IPS-20b (cell line): ENCODE data around the gene TRAF7.
"Not testable (repeated sequence)": the region's sequence is repeated elsewhere in the genome, so short reads cannot be mapped to it uniquely, and the experiment has no call there.

ENCODE experiments used
- H3K27ac ChIP-seq: one replicate; pipeline ENCODE4 v1.5.1; 2013; ENCODE audit warnings: low read length
- H3K27me3 ChIP-seq: 2 replicates; pipeline ENCODE4 v1.6.1; 2013; ENCODE audit warnings: mild to moderate bottlenecking, low read length, inconsistent platforms; ENCODE audit not compliant: insufficient read depth
- H3K36me3 ChIP-seq: 2 replicates; pipeline ENCODE4 v1.6.1; 2013; ENCODE audit warnings: low read depth, mild to moderate bottlenecking, inconsistent platforms, low read length, moderate library complexity; ENCODE audit not compliant: insufficient read depth
- H3K4me1 ChIP-seq: 2 replicates; pipeline ENCODE4 v1.6.1; 2013; ENCODE audit warnings: mild to moderate bottlenecking, control low read depth, inconsistent platforms, low read length, moderate library complexity; ENCODE audit not compliant: insufficient read depth
- H3K4me3 ChIP-seq: 2 replicates; pipeline ENCODE4 v1.5.1; 2013; ENCODE audit warnings: mild to moderate bottlenecking, low read length, inconsistent platforms
- H3K9ac ChIP-seq: 2 replicates; pipeline ENCODE4 v1.6.1; 2013; ENCODE audit warnings: low read depth, mild to moderate bottlenecking, inconsistent platforms, low read length, moderate library complexity
- H3K9me3 ChIP-seq: 2 replicates; pipeline ENCODE4 v1.6.1; 2013; ENCODE audit warnings: mild to moderate bottlenecking, low read depth, low read length, inconsistent platforms; ENCODE audit not compliant: insufficient read depth

Gene TRAF7

GRCh38 chr16:2203119-2203688, 47.6 kb downstream of the TRAF7 start:
- not testable (repeated sequence) for H3K4me1 ChIP-seq, H3K9ac ChIP-seq, H3K27ac ChIP-seq, H3K4me3 ChIP-seq, H3K9me3 ChIP-seq
- peaks cover 16% of the 10 kb centered on the region for H3K36me3 ChIP-seq
- peaks cover 32% of the 10 kb centered on the region for H3K27me3 ChIP-seq

GRCh38 chr16:2204416-2205103, 49.0 kb downstream of the TRAF7 start:
- H3K9ac ChIP-seq, result peak overlapping the region; percentile 94; the same call in 1 of the 2 replicates
- peaks cover 18% of the 10 kb centered on the region for H3K27me3 ChIP-seq
- peaks cover 22% of the 10 kb centered on the region for H3K36me3 ChIP-seq
- peaks cover 3% of the 10 kb centered on the region for H3K4me1 ChIP-seq
- H3K9me3 ChIP-seq, result no peaks in the 10 kb centered on the region
- H3K27ac ChIP-seq, result peak overlapping the region; percentile 94
- peak overlapping the region; percentile 88 for H3K4me3 ChIP-seq

DNA sequence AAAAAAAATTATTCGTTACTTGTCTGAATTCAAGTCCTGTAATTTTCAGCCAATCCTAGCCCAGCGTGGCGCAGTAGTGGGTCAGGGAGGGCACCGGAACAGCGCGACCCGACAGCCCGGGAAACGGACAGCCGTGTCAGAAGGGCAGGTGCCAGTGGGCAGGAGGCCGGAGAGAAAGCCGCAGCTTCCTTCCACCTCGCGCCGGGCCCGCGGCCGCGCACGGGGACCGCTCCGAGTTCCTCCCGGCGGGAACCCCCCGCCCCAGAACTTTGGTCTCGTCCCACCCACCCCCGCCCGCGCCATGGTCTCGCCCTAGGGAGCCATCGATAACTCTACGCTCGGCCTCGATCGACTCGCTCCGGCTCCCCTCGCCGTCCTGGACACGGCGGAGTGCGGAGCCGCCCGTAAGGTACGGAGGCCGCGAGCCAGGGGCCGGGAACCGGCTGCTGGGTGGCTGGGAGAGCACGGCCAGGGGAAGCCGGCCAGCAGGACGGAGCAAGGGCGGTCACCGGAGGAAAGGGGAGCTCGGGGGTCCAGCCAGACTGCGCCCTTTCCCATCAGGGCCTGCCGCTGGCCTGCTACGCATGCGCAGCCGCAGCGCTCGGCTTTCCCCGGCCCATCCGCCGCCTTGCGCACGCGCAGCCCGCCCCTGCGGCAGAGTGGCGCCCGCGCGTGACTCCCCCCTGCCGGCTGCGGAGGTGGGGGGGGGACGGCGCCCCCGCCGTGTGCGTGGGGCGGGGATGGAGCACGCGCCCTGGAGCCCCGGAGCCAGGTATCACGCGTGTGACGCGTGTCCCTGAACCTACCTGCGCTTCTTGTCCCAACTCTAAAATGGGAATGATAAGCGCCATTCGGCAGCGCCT, 49.8 kb downstream of the TRAF7 start, which contains the start of gene MLST8:
TSS of gene MLST8 (plus strand) at position 351 of the 863 bp plus-strand sequence. CDS start 632 bp downstream, outside the sequence.
- Histone ChIP-seq H3K9me3 (no peaks in the 10 kb centered on the region), H3K27ac (peak within 1 kb of the TSS; percentile 94), H3K4me3 (peak within 1 kb of the TSS; percentile 88), H3K27me3 (peaks cover 11% of the 10 kb centered on the region), H3K36me3 (peaks cover 22% of the 10 kb centered on the region), H3K4me1 (peaks cover 3% of the 10 kb centered on the region), H3K9ac (peak within 1 kb of the TSS; percentile 94)

- Histone ChIP-seq H3K27me3 (peaks cover 5% of the 10 kb centered on the region; the same call in 1 of the 2 replicates), H3K4me3 (peak overlapping the region; percentile 88), H3K36me3 (peaks cover 22% of the 10 kb centered on the region), H3K4me1 (peaks cover 4% of the 10 kb centered on the region), H3K9me3 (no peaks in the 10 kb centered on the region), H3K9ac (peak overlapping the region; percentile 94), H3K27ac (peak overlapping the region; percentile 94)
Observed at GRCh38 chr16:2205967-2206313, 50.4 kb downstream of the TRAF7 start.

GRCh38 chr16:2206420-2206779, 50.8 kb downstream of the TRAF7 start:
- H3K4me3 ChIP-seq, result peak overlapping the region; percentile 88
- peaks cover 22% of the 10 kb centered on the region for H3K36me3 ChIP-seq
- H3K9ac ChIP-seq, result peak overlapping the region; percentile 94; the same call in 1 of the 2 replicates
- peaks cover 6% of the 10 kb centered on the region for H3K4me1 ChIP-seq
- H3K27ac ChIP-seq, result peak overlapping the region; percentile 94
- H3K9me3 ChIP-seq, result no peaks in the 10 kb centered on the region
- peaks cover 4% of the 10 kb centered on the region; the same call in 1 of the 2 replicates for H3K27me3 ChIP-seq

- no peaks in the 10 kb centered on the region for H3K9me3 ChIP-seq
- peaks cover 6% of the 10 kb centered on the region for H3K4me1 ChIP-seq
- H3K9ac ChIP-seq, result no peak overlapping the region
- no peak overlapping the region for H3K4me3 ChIP-seq
- H3K27ac ChIP-seq, result no peak overlapping the region
- no peaks in the 10 kb centered on the region for H3K27me3 ChIP-seq
- H3K36me3 ChIP-seq, result peaks cover 25% of the 10 kb centered on the region
Observed at GRCh38 chr16:2206780-2207433, 51.3 kb downstream of the TRAF7 start.

- H3K4me3 ChIP-seq, result no peak overlapping the region
- H3K9me3 ChIP-seq, result no peaks in the 10 kb centered on the region
- H3K27me3 ChIP-seq, result no peaks in the 10 kb centered on the region
- H3K9ac ChIP-seq, result no peak overlapping the region
- H3K4me1 ChIP-seq, result peaks cover 6% of the 10 kb centered on the region
- H3K36me3 ChIP-seq, result peaks cover 35% of the 10 kb centered on the region
- H3K27ac ChIP-seq, result no peak overlapping the region
Observed at GRCh38 chr16:2207872-2208271, 52.3 kb downstream of the TRAF7 start.

DNA sequence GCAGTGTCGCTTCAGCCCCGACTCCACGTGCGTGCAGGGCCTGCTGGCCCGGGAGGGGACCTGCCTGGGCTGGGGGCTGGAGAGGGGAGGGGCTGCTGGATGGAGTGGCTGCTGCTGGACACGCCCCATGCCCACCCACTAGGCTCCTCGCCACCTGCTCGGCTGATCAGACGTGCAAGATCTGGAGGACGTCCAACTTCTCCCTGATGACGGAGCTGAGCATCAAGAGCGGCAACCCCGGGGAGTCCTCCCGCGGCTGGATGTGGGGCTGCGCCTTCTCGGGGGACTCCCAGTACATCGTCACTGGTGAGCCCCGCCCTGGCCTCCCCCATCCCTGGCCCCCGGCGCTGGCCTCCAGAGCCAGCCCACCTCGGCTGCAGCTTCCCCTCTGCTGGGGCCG, 52.7 kb downstream of the TRAF7 start:
- Histone ChIP-seq H3K27me3 (no peaks in the 10 kb centered on the region), H3K9me3 (no peaks in the 10 kb centered on the region), H3K4me3 (no peak overlapping the region), H3K4me1 (peaks cover 9% of the 10 kb centered on the region), H3K27ac (no peak overlapping the region), H3K9ac (no peak overlapping the region), H3K36me3 (peaks cover 37% of the 10 kb centered on the region)

GRCh38 chr16:2208772-2209171, 53.2 kb downstream of the TRAF7 start:
- peaks cover 41% of the 10 kb centered on the region for H3K36me3 ChIP-seq
- no peak overlapping the region for H3K9ac ChIP-seq
- H3K4me1 ChIP-seq, result peaks cover 12% of the 10 kb centered on the region
- no peak overlapping the region for H3K27ac ChIP-seq
- H3K9me3 ChIP-seq, result no peaks in the 10 kb centered on the region
- H3K4me3 ChIP-seq, result no peak overlapping the region
- H3K27me3 ChIP-seq, result no peaks in the 10 kb centered on the region

DNA sequence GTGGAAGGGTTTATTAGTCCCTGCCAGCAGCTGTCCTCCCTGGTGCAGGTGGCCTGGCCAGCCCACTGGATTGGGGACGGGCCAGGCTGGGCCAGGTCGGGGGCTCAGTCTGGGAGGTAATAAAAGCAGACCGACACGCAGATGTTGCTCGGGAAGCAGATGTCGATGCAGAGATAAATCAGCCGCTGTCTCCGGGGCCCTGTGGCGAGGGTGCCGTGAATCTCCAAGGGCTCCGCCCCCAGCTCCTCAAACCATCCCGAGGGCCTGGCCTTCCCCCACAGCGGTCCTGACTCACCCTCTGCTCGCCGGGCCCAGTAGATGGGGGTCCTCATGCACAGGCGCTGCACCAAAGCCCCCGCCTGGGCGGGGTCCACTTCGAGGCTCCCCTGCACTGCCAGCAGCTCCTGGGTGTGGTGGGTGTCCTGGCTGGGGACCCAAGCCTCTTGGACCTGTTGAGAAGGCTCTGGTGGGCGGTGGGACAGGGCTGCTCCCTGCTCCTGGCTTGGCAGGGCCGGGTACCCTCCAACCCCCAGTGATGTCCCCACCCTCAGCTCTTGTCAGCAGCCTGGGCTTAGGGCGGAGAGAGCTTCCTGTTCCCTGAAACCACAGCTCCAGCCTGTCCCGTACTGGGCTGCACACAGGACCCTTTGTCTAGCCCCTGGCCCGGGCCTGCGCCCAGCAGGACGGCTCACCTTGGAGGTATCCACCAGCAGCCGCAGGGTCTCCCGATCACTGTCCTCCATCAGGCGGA, 53.9 kb downstream of the TRAF7 start:
- H3K4me1 ChIP-seq, result peaks cover 12% of the 10 kb centered on the region
- no peak overlapping the region for H3K4me3 ChIP-seq
- no peaks in the 10 kb centered on the region for H3K9me3 ChIP-seq
- no peak overlapping the region for H3K9ac ChIP-seq
- no peak overlapping the region for H3K27ac ChIP-seq
- no peaks in the 10 kb centered on the region for H3K27me3 ChIP-seq
- peaks cover 41% of the 10 kb centered on the region for H3K36me3 ChIP-seq

DNA sequence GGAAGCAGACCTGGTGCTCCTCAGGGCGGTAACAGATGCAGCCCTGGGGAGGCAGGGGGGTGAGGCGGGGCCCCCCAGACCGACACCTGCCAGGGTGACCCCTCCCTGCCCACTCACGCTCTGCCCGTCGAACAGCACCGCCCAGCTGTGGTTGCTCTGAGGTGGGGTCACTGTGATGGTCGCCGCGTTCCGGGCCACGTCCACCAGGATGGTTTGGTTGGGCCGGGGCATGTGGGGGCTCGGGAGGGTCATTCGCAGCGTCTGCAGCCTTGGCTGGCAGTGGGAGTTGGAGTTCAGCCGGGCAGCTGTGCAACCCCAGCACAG, 54.4 kb downstream of the TRAF7 start:
- no peaks in the 10 kb centered on the region for H3K27me3 ChIP-seq
- peaks cover 12% of the 10 kb centered on the region for H3K4me1 ChIP-seq
- H3K36me3 ChIP-seq, result peaks cover 41% of the 10 kb centered on the region

More for the DNA sequence above, 54.4 kb downstream of the TRAF7 start:
- H3K27ac ChIP-seq, result no peak overlapping the region
- H3K4me3 ChIP-seq, result no peak overlapping the region
- H3K9ac ChIP-seq, result no peak overlapping the region
- H3K9me3 ChIP-seq, result no peaks in the 10 kb centered on the region
